ENCODE data around the gene APBA2.

- no peak for TF ChIP-seq CTCF (IDR thresholded peaks at IDR 0.05)
- TF ChIP-seq POLR2A (IDR thresholded peaks at IDR 0.05) = no peak
Observed at GRCh38 chr15:29104566-29104880, 218.7 kb downstream of the APBA2 start.
